NCI-H345 (cell line): ENCODE measurements around the gene C2CD3.

ENCODE experiments used
- DNase-seq: peaks from one replicate; lab custom pipeline; 2025; lab: John Stamatoyannopoulos, UW

C2CD3 gene, protein sequence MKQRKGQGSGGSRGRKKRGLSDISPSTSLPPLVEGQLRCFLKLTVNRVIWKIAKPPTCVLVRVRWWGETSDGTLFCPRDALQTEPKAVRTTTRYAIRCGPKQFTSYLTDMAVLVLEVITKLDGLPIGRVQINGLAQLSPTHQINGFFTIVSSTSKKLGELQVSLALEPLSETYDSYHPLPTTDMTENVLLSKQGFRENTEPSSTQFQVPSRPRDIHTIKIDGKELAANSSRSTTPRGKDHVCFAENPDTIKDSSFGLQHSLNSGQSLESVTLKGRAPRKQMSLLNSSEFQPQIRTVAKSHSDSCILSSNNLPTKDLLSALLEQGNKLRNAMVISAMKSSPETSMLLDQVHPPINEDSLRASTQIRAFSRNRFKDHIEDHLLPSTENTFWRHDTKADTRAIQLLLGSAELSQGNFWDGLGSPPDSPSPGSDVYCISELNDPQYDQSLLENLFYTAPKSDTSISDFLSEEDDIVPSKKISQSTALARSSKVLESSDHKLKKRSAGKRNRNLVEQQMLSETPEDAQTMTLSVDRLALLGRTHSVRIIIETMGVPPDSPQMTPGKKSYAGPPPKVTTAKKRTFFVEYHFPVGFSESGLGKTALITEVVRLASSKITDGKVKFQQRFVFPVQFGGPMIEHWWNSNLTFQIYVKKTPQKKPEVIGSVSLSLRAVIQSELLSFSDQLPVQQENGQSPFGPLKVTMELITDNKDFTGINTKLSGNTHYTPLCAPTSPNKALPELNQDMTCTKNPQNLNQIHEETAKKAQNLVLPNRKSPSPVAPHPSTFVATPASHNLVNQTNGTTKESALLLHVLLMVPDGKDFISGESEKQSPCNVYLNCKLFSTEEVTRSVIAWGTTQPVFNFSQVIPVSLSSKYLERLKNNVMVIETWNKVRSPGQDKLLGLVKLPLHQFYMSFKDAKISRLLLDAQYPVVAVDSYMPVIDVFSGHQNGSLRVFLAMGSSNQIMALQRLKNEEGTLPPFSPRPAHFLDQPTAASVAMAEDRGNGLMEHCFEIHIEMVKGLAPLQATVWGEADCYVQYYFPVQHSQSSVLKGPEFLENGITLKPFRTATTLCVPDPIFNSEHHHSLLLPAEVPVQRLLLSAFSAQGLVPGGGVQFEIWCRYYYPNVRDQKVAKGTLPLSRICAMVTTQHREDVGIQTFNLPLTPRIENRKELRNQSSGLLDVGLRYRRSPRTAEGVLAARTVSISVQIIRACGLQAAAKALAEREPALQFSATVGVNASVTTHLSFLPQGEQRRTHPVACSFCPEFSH (N-terminal part only)

DNA sequence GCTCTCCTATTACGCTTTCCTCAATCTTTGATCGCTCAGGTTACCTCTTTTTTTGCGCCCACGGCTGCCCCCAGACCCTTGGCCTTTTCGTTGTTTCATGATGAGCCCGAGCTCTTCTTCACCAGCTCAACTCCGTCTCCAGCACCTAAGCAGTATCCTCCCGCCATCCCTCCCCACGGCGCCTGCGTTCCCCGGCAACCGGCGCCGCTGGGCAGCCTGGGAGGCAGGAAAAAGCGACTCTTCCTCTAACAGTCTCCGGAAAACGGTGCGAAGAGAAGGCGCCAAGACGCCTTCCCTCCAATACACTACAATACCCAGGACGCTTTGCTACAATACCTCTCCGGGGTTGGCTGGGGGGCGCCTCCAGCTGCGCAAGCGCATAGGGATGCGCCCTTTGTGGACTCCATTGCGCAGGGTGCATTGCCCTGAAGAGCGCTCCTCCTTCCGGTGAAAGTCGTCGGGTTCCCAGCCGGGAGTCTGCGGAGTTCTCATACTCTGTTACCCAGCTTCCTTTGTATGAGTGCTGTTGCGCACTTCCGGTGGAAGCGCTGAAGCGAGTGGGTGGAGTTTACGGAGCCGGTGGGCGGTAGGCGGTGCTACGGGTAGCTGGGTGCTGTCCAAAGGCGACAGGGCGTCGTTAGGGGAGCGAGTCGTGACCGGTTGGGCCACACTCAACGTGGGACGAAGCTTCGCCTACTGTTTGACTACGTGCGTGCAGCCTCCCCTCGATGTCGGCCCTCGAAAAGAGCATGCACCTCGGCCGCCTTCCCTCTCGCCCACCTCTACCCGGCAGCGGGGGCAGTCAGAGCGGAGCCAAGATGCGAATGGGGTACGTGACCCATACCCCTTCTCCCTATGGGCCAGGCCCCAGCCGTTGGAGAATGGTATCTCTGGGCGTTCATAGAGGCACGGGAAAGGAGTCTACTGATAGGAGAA is at the start of gene C2CD3, which contains the start of gene PPME1:
Gene C2CD3 (minus strand): TSS at position 309 of the 936 bp plus-strand sequence. CDS start 210 bp downstream, at position 99.
Gene PPME1 (plus strand): TSS at position 596 of the 936 bp plus-strand sequence. CDS start 133 bp downstream, at position 729.
- DNase-seq: peak; percentile 100

DNA sequence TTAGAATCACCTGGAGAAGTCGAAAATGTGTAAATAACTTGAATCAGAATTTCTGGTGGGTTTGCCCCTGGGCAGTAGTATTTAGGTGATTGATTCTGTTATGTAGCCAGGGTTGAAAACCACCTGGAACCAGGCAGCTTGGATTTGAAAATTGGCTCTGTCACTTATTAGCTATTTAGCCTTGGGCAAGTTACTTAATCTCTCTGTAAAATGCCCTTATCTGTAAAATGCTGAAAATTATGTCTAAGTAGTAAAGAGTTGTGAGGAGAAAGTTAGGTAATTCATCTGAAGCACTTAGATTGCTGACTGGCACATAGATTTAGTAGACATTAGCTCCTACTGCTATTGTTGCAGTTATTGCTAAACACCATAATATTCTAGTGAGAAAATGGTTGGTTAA is 49.6 kb upstream of the C2CD3 start:
- DNase-seq: no peak

DNA sequence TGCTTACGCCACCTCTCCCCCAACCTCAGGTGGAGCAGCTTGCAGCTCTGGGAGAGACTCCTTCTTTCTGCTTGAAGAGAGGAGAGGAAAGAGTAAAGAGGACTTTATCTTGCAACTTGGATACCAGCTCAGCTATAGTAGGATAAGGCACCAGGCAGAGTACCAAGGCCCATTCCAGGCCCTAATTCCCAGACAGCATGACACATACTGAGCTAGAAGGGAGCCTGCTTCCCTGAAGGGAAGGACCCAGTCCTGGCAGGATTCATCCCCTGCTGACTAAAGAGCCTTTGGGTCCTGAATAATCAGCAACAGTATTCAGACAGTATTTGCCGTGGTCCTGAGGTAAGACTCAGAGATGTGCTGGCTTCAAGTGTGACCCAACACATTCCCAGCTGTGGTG is 41.7 kb upstream of the C2CD3 start:
- no peak for DNase-seq

DNA sequence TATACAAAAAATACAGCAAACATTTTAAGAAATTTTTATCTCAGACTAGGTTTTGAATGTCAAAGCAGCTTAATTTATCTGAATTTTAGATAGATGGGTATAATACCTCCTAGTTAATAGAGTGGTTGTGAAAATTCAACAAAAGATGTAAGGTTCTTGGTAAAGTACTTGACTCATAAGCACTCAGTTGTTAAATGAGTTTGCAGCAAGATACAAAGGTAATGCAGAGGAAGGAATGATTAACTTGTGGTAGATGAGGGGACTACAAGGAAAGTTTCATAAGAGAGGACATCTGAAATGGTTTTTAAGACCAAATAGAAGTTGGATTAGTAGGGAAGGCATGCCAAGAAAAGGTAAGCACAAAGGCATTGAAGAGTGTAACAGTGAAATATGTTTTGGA is 37.7 kb upstream of the C2CD3 start:
- no peak for DNase-seq

DNA sequence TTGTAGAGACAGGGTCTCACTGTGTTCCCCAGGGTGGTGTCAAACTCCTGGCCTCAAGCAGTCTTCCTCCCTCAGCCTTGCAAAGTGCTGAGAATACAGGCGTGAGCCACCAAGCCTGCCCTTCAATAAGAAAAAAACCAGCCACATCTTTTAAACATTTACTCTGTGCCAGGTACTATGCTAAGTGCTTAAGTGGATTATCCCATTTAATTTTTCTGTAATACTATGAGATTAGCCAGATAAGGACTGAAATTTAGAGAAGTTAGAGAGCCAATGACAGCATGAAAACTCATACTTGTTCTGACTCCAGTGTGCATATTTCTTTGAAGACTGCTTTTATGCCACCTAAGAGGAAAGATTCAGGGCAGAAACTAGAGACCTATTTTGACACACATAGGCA is 35.9 kb upstream of the C2CD3 start:
- DNase-seq: no peak

DNA sequence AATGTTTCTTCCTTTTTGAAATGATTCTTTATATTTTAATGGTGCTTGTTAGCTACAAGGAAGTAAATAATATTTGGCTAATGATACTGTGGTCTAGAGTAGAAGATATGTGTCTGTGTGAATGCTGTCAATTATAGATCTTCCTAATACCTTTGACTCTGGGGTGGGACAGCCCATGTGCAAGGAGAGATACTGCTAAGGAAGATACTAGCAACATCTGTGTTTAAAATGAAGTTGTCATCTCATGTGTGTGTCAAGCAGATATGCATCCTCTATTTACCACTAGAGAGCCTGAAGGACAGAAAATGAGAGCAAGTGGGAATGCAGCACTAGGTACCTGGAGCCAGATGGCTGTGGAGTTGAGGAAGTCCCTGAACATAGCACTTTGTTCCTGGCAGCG is 34.4 kb upstream of the C2CD3 start:
- DNase-seq: no peak

DNA sequence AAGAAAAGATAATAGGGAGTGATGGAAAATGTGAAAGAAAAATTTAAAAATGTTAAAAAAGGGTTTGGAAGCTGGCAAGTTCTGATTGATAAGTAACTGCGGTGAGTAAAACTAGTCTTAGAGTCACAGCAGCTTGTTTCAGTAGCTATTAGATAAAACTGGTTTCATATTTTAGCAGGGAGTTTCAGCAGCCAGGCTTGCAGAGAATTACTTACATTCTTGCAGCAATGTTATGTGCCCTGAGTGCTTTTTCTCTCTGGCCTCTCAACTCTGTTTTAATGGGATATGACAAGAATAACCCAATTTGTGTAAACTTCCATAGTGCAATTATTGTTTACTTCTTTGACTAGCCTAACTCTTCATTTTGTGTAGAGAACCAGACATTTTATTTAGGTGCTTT is 33.9 kb upstream of the C2CD3 start:
- DNase-seq: no peak

DNA sequence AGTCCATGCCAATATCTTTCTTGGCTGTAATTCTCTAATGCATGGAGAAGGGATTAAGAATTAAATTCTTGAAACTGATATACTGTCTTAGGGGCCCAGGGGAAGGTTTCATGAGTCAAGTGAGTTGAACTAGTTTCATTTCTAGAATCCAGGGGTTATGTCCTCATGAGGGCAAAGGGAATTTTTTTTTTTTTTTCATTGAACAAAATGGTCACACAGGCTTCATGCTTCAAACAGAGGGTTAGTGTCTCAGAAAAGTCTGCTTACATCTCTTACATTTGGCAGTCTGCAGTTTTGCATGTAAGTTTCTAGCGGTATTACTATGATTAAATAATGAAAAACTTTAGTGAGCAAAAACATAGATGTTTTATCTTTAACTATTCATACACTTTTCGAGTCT is 33.2 kb upstream of the C2CD3 start:
- no peak for DNase-seq

DNA sequence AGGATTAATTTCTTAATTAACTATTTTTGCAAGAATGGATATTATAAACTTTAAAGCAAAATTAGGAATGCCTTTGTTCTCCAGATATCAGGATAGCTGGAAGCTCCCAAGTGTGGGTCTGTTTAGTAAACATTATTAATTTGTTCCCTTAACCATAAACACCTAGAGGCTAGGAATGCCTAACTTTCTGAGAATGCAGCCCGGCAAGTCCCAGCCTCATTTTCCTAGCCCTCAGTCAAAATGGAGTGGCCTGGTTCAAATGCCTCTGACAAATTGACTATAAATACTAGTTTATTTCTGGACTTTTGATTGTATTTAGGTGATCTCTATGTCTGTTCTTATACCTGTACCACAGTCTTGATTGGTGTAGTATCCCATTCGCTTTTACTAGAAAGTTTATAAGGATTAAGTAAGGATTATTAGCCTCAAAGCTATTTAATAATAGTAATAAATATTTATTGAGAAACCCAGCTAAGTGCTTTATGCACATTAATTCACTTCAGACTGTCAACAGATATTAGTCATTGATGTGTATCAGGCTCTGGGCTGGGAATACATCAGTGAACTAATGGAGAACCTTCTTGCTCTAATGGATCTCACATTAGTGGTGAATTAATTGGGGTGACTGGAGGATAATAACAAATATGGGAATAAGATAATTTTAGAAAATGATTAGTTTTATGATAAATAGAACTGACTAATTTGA is 26.1 kb upstream of the C2CD3 start:
- no peak for DNase-seq

DNA sequence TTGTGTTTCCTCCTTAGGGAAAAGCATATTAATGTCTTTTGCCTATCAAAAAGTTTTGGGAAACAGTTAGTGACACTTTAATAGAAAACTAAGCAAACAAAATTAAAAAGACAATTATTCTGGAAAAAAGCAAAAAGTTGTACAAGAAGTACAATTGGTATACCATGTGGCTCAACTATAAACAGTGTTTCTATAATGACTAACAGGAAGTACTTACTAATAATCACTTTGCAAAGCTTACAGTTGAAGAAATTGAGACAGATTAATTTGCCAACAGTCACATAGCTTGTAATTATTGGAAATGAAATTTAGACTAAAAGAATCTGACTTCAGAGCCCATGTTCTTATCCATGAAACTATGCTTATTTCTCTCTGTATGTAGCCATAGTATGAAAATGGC is 25.0 kb upstream of the C2CD3 start:
- DNase-seq: no peak

DNA sequence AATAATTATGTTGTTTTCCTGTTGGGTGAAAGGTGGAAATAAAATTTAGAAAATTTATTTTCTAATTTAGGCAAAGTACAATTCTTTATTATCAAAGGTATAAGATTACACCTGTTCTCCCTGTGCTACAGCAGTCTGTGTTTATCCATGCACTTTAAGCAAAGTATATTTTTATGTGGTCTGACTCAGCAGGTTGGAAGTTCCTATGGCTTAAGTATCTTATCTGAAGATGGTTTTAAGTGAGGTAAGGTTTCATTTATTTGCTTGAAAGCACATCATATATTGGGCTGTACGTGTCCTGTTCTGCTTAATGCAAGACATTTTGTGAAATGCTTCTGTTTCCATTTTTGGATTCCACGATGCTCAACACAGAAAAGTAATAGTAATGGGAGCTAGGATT is 14.9 kb upstream of the C2CD3 start:
- no peak for DNase-seq

DNA sequence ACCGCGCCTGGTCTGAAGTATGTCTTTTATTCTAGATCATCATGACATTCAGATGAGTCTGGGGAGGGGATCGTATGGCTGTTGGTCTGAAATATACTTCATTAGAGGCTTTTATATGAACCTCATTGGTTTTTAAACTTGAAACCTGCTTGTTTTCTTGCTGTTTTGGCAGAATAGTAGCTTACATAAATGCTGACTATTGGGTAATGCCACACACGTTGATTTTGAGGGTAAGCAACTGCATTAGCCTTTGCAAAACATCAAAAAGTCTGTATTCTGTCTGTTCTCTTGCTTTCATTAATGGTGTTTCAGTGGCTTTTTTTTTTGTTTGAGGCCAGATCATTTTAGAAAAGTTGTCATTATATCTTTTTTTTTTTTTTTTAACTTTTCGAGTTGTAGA is 14.5 kb upstream of the C2CD3 start:
- no peak for DNase-seq

DNA sequence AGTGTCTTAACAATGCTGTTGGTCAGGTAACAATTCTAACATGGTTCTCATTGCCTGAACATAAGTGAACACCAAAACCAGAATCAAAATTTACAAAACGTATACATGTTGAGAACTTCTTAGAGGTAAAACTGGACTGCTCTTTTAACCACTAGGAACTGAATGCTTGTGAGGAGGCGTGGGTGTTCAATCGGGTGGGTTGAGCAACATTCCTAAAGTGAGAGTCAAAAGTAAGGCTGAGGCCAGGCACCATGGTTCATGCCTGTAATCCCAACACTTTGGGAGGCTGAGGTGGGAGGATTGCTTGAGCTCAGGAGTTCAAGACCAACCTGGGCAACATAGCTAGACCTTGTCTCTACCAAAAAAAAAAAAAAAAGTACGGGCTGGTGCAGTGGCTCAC is 11.8 kb upstream of the C2CD3 start:
- DNase-seq: no peak

DNA sequence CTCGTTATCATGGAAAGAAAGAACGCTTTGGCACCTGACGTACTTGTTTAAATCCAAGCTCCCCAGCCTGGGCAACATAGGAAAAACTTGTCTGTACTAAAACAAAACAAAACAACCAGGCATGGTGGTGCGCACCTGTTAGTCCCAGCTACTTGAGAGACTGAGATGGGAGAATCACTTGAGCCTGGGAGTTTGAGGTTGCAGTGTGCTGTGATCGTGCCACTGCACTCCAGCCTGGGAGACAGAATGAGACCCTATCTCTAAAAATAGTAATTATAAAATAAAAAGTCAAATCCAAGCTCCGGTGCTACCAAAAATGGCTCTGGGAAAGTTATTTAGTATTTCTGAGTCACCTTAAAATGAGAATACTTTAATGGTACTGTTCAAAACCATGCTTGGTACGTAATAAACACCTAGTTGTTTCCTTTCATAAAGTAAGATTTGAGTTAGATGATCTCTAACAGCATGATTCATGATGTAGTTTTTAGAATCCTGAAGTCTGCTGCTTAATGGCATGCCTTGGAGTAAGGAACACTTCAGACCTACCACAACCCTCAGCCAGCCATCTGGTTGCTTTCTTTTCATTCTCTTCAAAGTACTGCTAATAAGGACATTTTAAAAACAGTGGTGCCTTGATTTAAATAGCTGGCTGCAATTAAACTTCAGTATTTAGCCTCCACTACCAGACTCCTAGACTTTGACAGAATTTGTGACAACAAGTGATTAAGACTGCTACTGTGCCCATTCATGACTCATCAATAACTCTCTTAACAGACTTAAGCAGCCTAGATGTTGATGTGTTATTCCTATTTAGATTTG is 8.6 kb upstream of the C2CD3 start:
- no peak for DNase-seq

DNA sequence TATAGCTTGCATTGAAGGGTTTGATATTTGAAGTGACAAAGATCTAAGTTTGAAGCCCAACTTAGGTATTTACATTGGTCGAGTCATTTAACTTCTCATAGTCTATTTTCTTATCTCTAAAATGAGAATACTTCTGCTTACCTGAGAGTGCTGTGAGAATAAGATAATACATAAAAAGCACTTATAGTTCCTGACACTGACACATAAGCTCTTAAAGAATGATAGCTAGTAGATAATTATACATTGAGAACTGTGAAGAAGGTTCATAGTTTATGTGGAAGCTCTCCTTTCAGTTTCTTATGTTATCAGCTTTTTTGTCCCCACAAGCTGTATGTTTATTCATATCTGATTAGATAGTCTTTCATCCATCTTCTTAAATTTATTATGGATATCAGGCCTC is 5.1 kb upstream of the C2CD3 start:
- no peak for DNase-seq

DNA sequence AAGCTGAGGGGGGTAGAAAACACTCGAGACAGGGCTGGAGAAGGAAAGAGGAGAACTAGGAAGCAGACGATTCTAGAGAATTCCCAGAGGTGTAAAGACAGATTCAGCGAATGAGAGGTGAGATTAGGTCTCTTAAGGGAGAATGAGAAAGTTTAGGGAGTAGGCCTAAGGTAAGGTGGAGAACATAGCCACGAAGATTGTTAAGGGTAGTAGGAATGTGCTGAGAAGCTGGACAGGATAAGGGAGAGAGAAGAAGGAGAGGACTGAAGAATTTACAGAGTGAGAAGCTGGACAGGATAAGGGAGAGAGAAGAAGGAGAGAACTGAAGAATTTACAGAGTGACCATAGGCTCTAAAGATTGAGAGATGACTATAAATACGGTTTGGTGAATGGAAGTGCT is 1.2 kb upstream of the C2CD3 start:
- no peak for DNase-seq

DNA sequence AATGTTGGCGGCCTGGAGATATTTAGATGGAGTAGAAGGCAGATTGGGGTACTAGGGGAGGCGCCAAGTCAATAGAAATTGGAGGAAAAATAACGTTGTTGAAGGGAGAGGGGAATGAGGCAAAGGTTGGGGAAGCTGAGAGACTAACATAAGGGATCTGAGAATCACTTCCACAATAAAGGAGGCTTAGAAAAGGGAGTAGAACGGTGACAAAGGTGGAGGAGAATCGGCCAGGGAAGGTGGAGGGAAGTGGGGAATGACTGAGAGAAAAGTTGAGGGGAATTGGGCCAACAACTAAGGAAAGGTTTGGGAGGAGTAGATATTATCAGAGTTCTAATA is 797 bp upstream of the C2CD3 start:
- DNase-seq: no peak

DNA sequence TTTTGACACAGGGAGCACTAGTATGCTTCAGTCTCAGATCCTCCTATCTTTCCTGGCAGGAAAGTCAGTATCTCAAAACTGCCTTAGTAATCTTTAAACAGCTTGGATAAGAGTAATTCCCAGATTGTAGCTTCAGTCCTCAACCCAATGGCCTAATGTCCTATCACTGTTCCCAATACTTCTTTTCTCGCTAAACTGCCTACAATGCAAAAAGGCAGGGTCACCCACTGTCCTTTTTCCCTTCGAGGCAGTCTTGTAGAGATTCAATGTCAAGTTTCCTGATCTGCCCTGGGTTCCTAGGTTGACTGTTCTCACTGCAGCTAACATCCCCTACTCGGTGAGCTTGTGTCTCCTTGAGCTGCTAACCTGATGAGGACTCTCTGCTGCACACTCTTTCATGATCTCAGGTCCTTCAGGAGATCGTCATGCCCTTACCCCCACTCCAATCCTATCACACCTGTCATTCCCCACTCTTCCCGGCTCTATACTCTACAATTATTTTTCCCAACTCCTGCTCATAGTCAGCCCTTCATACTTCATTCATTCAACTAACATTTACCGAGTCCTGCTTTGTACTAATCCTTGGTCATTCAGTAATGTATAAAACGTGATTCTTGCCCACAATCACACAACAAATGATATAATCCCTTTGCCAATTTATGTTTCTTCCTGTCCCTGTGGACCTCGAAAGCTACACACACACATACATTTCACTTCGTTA is 904 bp downstream of the C2CD3 start:
- DNase-seq: peak; percentile 5

DNA sequence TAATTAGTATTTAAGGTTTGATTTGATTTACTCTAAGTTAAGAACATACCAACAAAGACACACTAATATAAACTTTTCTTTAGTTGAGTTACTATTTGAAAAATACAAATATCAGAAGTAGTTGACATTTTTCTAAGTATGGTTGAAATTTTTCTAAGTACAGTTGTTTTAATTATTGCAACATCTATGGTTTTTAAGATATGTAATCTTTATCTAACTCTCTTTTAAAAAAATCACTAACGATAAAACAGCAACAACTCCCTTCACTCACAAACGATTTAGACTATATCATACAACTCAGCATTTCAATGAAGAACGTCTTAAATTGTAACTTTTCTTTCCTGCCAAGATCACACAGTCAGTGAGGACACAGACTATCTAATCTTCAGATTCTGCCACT is 2.0 kb downstream of the C2CD3 start:
- no peak for DNase-seq
